ENCODE measurements around the gene KSR2. TPM values are rescaled to one million over a fixed set of nuclear protein-coding genes. Genes with fewer than 3 reads are reported as not detected.
A peak's percentile ranks its signal among the peaks of the same experiment; 100 is the strongest.
"Not testable (repeated sequence)": the region's sequence is repeated elsewhere in the genome, so short reads cannot be mapped to it uniquely, and the experiment has no call there.

Gene KSR2
- total RNA-seq, 1 experiment from 2014 or later = 0.02 TPM

GRCh38 chr12:117857632-117858612, 110.9 kb downstream of the KSR2 start:
- CTCF ChIA-PET = interaction anchor here (0.6 to 4.4 kb wide), 41 partner anchors 9 to 1459 kb away, joined by 3 to 44 read pairs (median 3); no protein-coding TSS in a partner anchor
- intact Hi-C loops (cut with micrococcal nuclease) = no loop called here
- TF ChIP-seq, protein P1, sequence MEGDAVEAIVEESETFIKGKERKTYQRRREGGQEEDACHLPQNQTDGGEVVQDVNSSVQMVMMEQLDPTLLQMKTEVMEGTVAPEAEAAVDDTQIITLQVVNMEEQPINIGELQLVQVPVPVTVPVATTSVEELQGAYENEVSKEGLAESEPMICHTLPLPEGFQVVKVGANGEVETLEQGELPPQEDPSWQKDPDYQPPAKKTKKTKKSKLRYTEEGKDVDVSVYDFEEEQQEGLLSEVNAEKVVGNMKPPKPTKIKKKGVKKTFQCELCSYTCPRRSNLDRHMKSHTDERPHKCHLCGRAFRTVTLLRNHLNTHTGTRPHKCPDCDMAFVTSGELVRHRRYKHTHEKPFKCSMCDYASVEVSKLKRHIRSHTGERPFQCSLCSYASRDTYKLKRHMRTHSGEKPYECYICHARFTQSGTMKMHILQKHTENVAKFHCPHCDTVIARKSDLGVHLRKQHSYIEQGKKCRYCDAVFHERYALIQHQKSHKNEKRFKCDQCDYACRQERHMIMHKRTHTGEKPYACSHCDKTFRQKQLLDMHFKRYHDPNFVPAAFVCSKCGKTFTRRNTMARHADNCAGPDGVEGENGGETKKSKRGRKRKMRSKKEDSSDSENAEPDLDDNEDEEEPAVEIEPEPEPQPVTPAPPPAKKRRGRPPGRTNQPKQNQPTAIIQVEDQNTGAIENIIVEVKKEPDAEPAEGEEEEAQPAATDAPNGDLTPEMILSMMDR (IDR thresholded peaks at IDR 0.05; ENCODE audit: unreplicated experiment) = peak; percentile 38
- Mint-ChIP-seq H3K27ac (ENCODE audit: low read depth, unreplicated experiment) (no peak overlapping the region), H3K27me3 (ENCODE audit: insufficient read depth, unreplicated experiment) (no peaks in the 10 kb centered on the region), H3K4me1 (ENCODE audit: insufficient read depth, unreplicated experiment) (no peaks in the 10 kb centered on the region), H3K4me3 (ENCODE audit: unreplicated experiment) (no peak overlapping the region), H3K36me3 (ENCODE audit: insufficient read depth, unreplicated experiment) (no peaks in the 10 kb centered on the region), H3K9me3 (ENCODE audit: unreplicated experiment) (no peaks in the 10 kb centered on the region)
- BruUV-seq (replicated peaks) = no TSS peak
- peak; percentile 65 for DNase-seq (ENCODE audit: unreplicated experiment)
- POLR2A ChIA-PET = no interaction called here

DNA sequence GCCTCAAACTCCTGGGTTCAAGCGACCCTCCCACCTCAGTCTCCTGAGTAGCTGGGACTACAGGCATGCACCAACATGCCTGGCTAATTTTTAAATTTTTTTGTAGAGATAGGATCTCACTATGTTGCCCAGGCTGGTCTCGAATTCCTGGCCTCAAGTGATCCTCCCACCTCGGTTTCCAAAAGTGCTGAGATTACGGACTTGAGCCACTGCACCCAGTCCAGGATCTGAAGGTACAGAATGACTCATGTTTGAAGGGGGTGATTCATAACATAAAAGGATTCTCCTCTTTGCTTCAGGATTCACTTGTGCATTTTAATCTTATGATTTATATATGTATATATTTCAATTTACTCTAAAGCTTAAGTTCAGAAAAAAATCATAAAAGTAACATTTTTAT, 111.7 kb downstream of the KSR2 start:
- ChIA-PET POLR2A (interaction anchor here (0.7 kb wide), 1 partner anchor 33 kb away, joined by 3 read pairs; no protein-coding TSS in a partner anchor), CTCF (interaction anchor here (0.6 to 4.4 kb wide), 50 partner anchors 8 to 727 kb away, joined by 3 to 44 read pairs (median 3); partner anchors contain the start of gene RFC5)
- BruUV-seq (replicated peaks); H3K4me1 Mint-ChIP-seq (ENCODE audit: insufficient read depth, unreplicated experiment); H3K4me3 Mint-ChIP-seq (ENCODE audit: unreplicated experiment); H3K36me3 Mint-ChIP-seq (ENCODE audit: insufficient read depth, unreplicated experiment); H3K27ac Mint-ChIP-seq (ENCODE audit: low read depth, unreplicated experiment); intact Hi-C loops (cut with micrococcal nuclease); H3K9me3 Mint-ChIP-seq (ENCODE audit: unreplicated experiment); H3K27me3 Mint-ChIP-seq (ENCODE audit: insufficient read depth, unreplicated experiment): not testable (repeated sequence)
- DNase-seq (ENCODE audit: unreplicated experiment) = peak; percentile 68

GRCh38 chr12:117855165-117855564, 113.6 kb downstream of the KSR2 start:
- Mint-ChIP-seq H3K27me3 (ENCODE audit: insufficient read depth, unreplicated experiment) (no peaks in the 10 kb centered on the region), H3K4me3 (ENCODE audit: unreplicated experiment) (no peak overlapping the region), H3K4me1 (ENCODE audit: insufficient read depth, unreplicated experiment) (peaks cover under 1% of the 10 kb centered on the region), H3K27ac (ENCODE audit: low read depth, unreplicated experiment) (no peak overlapping the region), H3K36me3 (ENCODE audit: insufficient read depth, unreplicated experiment) (no peaks in the 10 kb centered on the region), H3K9me3 (ENCODE audit: unreplicated experiment) (no peaks in the 10 kb centered on the region)
- TF ChIP-seq, protein P1 (IDR thresholded peaks at IDR 0.05; ENCODE audit: unreplicated experiment) = no peak
- no peak for DNase-seq (ENCODE audit: unreplicated experiment)
- intact Hi-C loops (cut with micrococcal nuclease) = no loop called here
- CTCF ChIA-PET = interaction anchor here (0.6 to 9.1 kb wide), 24 partner anchors 10 to 1772 kb away, joined by 3 to 115 read pairs (median 3); no protein-coding TSS in a partner anchor
- POLR2A ChIA-PET = interaction anchor here (0.6 kb wide), 1 partner anchor 158 kb away, joined by 4 read pairs; no protein-coding TSS in a partner anchor
- BruUV-seq (replicated peaks) = no TSS peak

GRCh38 chr12:117854339-117855012, 114.3 kb downstream of the KSR2 start:
- Mint-ChIP-seq H3K36me3 (ENCODE audit: insufficient read depth, unreplicated experiment) (no peaks in the 10 kb centered on the region), H3K27ac (ENCODE audit: low read depth, unreplicated experiment) (no peak overlapping the region), H3K27me3 (ENCODE audit: insufficient read depth, unreplicated experiment) (peaks cover 4% of the 10 kb centered on the region), H3K4me1 (ENCODE audit: insufficient read depth, unreplicated experiment) (peaks cover 4% of the 10 kb centered on the region), H3K4me3 (ENCODE audit: unreplicated experiment) (no peak overlapping the region), H3K9me3 (ENCODE audit: unreplicated experiment) (no peaks in the 10 kb centered on the region)
- ChIA-PET POLR2A (interaction anchor here (0.6 to 1.0 kb wide), 2 partner anchors 98 to 157 kb away, joined by 4 to 7 read pairs; no protein-coding TSS in a partner anchor), CTCF (interaction anchor here (0.6 to 9.1 kb wide), 25 partner anchors 9 to 1771 kb away, joined by 3 to 115 read pairs (median 3); no protein-coding TSS in a partner anchor)
- no TSS peak for BruUV-seq (replicated peaks)
- DNase-seq (ENCODE audit: unreplicated experiment) = peak; percentile 77
- TF ChIP-seq, protein P1 (IDR thresholded peaks at IDR 0.05; ENCODE audit: unreplicated experiment) = peak; percentile 69
- intact Hi-C loops (cut with micrococcal nuclease) = loop anchor here (5.0 kb wide), 1 partner anchor 827 kb away; no protein-coding TSS in a partner anchor

All from MCF 10A (cell line).